ENCODE data around the gene CCNA1.

DNA sequence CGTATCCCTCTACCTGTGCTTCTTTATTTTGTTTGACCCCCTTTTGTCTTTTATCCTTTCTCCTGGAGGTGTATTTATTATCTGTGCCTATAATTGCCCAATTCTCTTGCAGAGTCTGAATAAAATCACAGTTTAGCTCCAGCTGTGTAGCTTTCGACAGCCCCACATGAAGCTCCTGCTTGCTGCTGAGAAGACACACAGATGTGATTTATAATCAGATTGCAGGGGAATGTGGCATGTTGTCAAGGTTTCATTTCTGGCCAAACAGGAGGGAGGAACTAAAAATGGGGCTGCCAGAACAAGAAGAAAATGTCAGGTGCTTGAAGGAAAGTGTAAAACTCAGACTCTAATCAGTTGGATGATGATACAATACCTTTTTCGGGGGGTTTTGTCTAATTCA lies 22.7 kb downstream of the CCNA1 start:
- TF ChIP-seq CTCF (IDR thresholded peaks at IDR 0.05), result no peak
- TF ChIP-seq POLR2A (IDR thresholded peaks at IDR 0.05), result no peak
